ENCODE measurements around the gene LMO7. TPM values are rescaled to one million over a fixed set of nuclear protein-coding genes. Genes with fewer than 3 reads are reported as not detected.

The LMO7 gene
- total and polyA plus RNA-seq, 10 donors = 2.2 to 15.5 (median 8.2) TPM

DNA sequence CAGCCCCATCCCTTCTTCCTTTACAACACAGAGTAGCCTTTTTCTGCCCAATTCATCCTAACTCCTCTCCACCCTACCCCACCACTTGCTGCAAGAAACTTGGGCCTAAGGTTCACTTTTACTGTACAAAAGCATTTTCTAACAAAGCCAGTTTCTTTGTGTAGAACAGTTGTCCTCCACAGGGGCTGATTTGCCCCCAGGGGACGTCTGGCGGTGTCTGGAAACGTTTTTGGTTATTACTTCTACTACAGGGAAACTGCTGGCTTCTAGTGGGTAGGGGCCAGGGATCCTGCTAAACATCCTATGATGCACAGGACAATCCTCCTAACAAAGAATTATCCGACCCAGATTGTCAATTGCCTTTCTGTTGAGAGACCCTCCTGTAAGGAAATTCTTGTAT is 7.3 kb upstream of the LMO7 start:
- no peak for TF ChIP-seq POLR2A (IDR thresholded peaks at IDR 0.05)
- TF ChIP-seq, protein P1, sequence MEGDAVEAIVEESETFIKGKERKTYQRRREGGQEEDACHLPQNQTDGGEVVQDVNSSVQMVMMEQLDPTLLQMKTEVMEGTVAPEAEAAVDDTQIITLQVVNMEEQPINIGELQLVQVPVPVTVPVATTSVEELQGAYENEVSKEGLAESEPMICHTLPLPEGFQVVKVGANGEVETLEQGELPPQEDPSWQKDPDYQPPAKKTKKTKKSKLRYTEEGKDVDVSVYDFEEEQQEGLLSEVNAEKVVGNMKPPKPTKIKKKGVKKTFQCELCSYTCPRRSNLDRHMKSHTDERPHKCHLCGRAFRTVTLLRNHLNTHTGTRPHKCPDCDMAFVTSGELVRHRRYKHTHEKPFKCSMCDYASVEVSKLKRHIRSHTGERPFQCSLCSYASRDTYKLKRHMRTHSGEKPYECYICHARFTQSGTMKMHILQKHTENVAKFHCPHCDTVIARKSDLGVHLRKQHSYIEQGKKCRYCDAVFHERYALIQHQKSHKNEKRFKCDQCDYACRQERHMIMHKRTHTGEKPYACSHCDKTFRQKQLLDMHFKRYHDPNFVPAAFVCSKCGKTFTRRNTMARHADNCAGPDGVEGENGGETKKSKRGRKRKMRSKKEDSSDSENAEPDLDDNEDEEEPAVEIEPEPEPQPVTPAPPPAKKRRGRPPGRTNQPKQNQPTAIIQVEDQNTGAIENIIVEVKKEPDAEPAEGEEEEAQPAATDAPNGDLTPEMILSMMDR (IDR thresholded peaks at IDR 0.05 in 8 of 11, conservative IDR thresholded peaks at IDR 0.05 in 3 of 11) = no peak
- no peak for TF ChIP-seq POLR2AphosphoS5 (IDR thresholded peaks at IDR 0.05)
- peaks cover 0 to 9% (median 0%) of the 10 kb centered on the region in 6 donors for H3K36me3 ChIP-seq
- no peak for DNase-seq
- WGBS, 5 donors = 87 to 92% (median 91%) methylated on average over 4 of the region's 4 CpGs
- no peaks in the 10 kb centered on the region for H3K27me3 ChIP-seq (replicated peaks in 1 of 7)
- no peaks in the 10 kb centered on the region for H3K9me3 ChIP-seq
- intact Hi-C loops (cut with DNase I; ENCODE audit: low total_unique reads) = no loop called here
- H3K4me1 ChIP-seq = no peaks in the 10 kb centered on the region
- H3K27ac ChIP-seq = no peak overlapping the region
- no peak overlapping the region for H3K4me3 ChIP-seq

DNA sequence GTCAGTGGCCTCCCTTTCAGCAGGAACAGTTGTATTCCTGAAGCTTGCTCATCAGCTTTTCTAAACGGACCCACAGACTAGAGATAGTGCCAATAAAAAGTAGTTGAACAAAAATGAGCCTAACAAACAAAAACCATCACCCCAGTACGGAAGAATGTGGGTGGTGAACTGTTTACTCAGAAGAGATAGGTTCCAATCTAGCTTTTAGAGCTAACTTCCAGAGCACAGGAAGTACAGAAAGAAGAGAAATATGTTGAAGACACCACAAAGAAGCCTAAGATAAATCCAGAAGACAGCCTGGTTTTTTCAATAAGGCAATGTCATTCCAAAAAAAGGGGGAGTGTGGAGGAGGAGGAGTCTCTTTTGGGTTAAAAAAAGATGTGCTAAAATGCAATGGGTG is 2.8 kb upstream of the LMO7 start:
- H3K27ac ChIP-seq = no peak overlapping the region
- H3K4me1 ChIP-seq = peaks cover 5 to 31% (median 24%) of the 10 kb centered on the region in 6 donors
- H3K9me3 ChIP-seq = no peaks in the 10 kb centered on the region
- 47 to 75% (median 69%) methylated on average over 2 of the region's 2 CpGs for WGBS, 5 donors
- peaks cover 0 to 31% (median 0%) of the 10 kb centered on the region in 7 donors for H3K27me3 ChIP-seq (replicated peaks in 1 of 7)
- TF ChIP-seq POLR2AphosphoS5 (IDR thresholded peaks at IDR 0.05) (no peak), POLR2A (IDR thresholded peaks at IDR 0.05) (no peak)
- TF ChIP-seq, protein P1 (IDR thresholded peaks at IDR 0.05 in 8 of 11, conservative IDR thresholded peaks at IDR 0.05 in 3 of 11) = no peak
- no peak overlapping the region for H3K4me3 ChIP-seq
- no peak for DNase-seq
- H3K36me3 ChIP-seq = no peaks in the 10 kb centered on the region
- intact Hi-C loops (cut with DNase I; ENCODE audit: low total_unique reads) = no loop called here

DNA sequence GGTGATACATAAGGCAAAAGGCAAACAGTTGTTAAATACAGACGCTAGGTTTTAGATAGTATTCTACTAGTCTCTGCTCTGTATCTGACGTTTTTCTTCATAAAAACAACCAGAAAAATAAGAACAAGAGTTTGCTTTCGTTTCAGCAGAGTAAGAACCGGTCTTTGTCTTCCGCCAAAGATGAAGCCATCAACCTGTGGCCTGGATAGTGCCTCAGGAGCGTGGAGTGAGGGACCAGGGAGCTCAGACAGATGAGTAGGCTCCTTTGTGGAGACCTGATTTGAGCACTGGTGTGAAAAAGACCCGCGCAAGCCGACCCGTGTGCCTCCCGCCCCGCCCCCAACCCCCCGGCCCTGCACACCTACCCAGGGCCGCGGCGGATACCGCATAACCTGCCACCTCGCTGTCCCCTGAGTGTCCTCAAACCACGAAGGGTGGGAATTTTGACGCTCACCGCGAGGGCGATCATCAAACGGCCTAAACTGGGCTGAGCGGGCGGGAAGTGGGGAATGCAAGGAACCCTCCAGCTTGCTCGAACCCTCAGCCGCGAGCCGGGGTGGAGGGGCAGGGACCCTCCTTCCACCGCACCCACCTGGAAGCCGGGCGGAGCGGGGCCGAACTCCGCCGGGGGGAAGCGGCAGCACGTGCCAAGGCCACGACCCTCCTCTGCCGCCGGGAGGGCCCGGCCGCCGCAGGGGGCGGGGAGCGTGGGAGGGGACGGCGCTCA is 866 bp upstream of the LMO7 start:
- WGBS, 5 donors = 32 to 43% (median 36%) methylated on average over 34 to 49 of the region's 49 CpGs
- no peaks in the 10 kb centered on the region for H3K9me3 ChIP-seq
- peak overlapping the region; percentile 47 to 83 (median 74) for H3K4me3 ChIP-seq
- peak; percentile 83 for DNase-seq
- no peaks in the 10 kb centered on the region for H3K36me3 ChIP-seq
- peaks cover 5 to 31% (median 24%) of the 10 kb centered on the region in 6 donors for H3K4me1 ChIP-seq
- intact Hi-C loops (cut with DNase I; ENCODE audit: low total_unique reads) = no loop called here
- peaks cover 0 to 31% (median 0%) of the 10 kb centered on the region in 7 donors for H3K27me3 ChIP-seq (replicated peaks in 1 of 7)
- no peak for TF ChIP-seq POLR2A (IDR thresholded peaks at IDR 0.05)
- TF ChIP-seq, protein P1 (IDR thresholded peaks at IDR 0.05 in 8 of 11, conservative IDR thresholded peaks at IDR 0.05 in 3 of 11) = no peak
- no peak for TF ChIP-seq POLR2AphosphoS5 (IDR thresholded peaks at IDR 0.05)
- peak overlapping the region in 6 of 8 donors; percentile 34 to 71 (median 65) for H3K27ac ChIP-seq

DNA sequence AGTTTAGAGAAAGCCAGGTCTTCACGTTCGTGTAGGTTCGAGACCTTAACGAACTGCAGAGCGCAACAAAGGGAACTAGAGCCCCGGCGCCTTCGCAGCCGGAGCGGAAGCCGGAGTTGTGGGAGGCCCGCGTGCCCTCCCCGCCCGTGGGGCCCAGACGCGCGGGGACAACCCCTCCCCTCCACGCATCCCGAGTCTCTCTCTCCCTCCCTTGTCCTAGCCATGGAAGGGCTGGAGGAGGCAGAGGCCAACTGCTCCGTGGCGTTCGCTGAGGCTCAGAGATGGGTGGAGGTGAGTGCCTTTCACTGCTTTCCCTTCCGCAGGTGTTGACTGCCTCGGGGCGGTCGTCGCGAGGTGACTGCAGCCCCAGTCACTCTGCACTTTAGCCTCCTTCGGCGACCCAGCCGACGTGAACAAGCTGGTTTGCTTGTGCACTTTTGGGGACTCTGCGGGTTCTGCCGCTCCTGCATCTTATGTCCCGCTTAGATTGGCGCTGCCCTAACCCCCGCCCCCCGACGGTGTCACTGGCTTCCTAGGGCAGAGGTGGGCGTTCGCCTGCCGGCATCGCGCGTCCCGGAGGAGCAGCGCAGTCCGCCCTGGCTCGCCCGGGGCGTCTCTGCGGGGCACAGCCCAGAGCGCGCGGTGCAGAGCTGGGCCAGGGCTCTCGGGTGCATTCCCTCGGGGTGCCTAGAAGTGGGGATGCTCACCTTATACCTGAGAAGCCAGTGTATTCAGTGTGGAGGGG is 478 bp downstream of the LMO7 start:
- H3K4me3 ChIP-seq = peak overlapping the region; percentile 47 to 83 (median 74)
- WGBS, 5 donors = 0 to 2% (median 1%) methylated on average over 22 to 58 of the region's 58 CpGs
- no peaks in the 10 kb centered on the region for H3K36me3 ChIP-seq
- peaks cover 0 to 31% (median 0%) of the 10 kb centered on the region in 7 donors for H3K27me3 ChIP-seq (replicated peaks in 1 of 7)
- no peak for TF ChIP-seq POLR2A (IDR thresholded peaks at IDR 0.05)
- TF ChIP-seq, protein P1 (IDR thresholded peaks at IDR 0.05 in 8 of 11, conservative IDR thresholded peaks at IDR 0.05 in 3 of 11) = no peak
- TF ChIP-seq POLR2AphosphoS5 (IDR thresholded peaks at IDR 0.05) = peak in 2 of 3 donors; percentile 22 to 61
- peak overlapping the region in 5 of 8 donors; percentile 34 to 71 (median 67) for H3K27ac ChIP-seq
- no peaks in the 10 kb centered on the region for H3K9me3 ChIP-seq
- intact Hi-C loops (cut with DNase I; ENCODE audit: low total_unique reads) = no loop called here
- peak; percentile 89 for DNase-seq
- peaks cover 5 to 31% (median 24%) of the 10 kb centered on the region in 6 donors for H3K4me1 ChIP-seq

All from spleen (tissue), 11 donors.